ENCODE measurements around the gene ANK3. TPM values are rescaled to one million over a fixed set of nuclear protein-coding genes. Genes with fewer than 3 reads are reported as not detected.

The ANK3 gene
- total RNA-seq, 1 donor from 2014 or later, result 79.4 TPM

GRCh38 chr10:60281792-60282353, 107.8 kb downstream of the ANK3 start:
- no peak for DNase-seq (ENCODE audit: low spot score)

GRCh38 chr10:60281331-60281730, 108.3 kb downstream of the ANK3 start:
- no peak for DNase-seq (ENCODE audit: low spot score)

- DNase-seq (ENCODE audit: low spot score), result no peak
These were observed 109.2 kb downstream of the ANK3 start for GRCh38 chr10:60280475-60280874.

GRCh38 chr10:60277656-60278055, 112.0 kb downstream of the ANK3 start:
- no peak for DNase-seq (ENCODE audit: low spot score)

- DNase-seq (ENCODE audit: low spot score), result no peak
These were observed 113.4 kb downstream of the ANK3 start for GRCh38 chr10:60276232-60276631.

- no peak for DNase-seq (ENCODE audit: low spot score)
These were observed 118.2 kb downstream of the ANK3 start for GRCh38 chr10:60271319-60272040.

GRCh38 chr10:60270426-60270825, 119.2 kb downstream of the ANK3 start:
- DNase-seq (ENCODE audit: low spot score), result no peak

- no peak for DNase-seq (ENCODE audit: low spot score)
These were observed 121.9 kb downstream of the ANK3 start for GRCh38 chr10:60267802-60268201.

- no peak for DNase-seq (ENCODE audit: low spot score)
These were observed 123.2 kb downstream of the ANK3 start for GRCh38 chr10:60266513-60266912.

- no peak for DNase-seq (ENCODE audit: low spot score)
These were observed 127.0 kb downstream of the ANK3 start for GRCh38 chr10:60262647-60263126.

GRCh38 chr10:60260321-60260720, 129.4 kb downstream of the ANK3 start:
- DNase-seq (ENCODE audit: low spot score), result no peak

- DNase-seq (ENCODE audit: low spot score), result no peak
These were observed 131.3 kb downstream of the ANK3 start for GRCh38 chr10:60258429-60258797.

- DNase-seq (ENCODE audit: low spot score), result peak; percentile 41
These were observed 131.8 kb downstream of the ANK3 start for GRCh38 chr10:60257767-60258428.

- DNase-seq (ENCODE audit: low spot score), result no peak
These were observed 134.9 kb downstream of the ANK3 start for GRCh38 chr10:60254776-60255175.

GRCh38 chr10:60253484-60253883, 136.2 kb downstream of the ANK3 start:
- DNase-seq (ENCODE audit: low spot score), result peak; percentile 23

- no peak for DNase-seq (ENCODE audit: low spot score)
These were observed 137.0 kb downstream of the ANK3 start for GRCh38 chr10:60252688-60253087.

- no peak for DNase-seq (ENCODE audit: low spot score)
These were observed 143.3 kb downstream of the ANK3 start for GRCh38 chr10:60246382-60246781.

- DNase-seq (ENCODE audit: low spot score), result no peak
These were observed 150.4 kb downstream of the ANK3 start for GRCh38 chr10:60239228-60239627.

- no peak for DNase-seq (ENCODE audit: low spot score)
These were observed 150.9 kb downstream of the ANK3 start for GRCh38 chr10:60238759-60239100.

- DNase-seq (ENCODE audit: low spot score), result peak; percentile 50
These were observed 151.5 kb downstream of the ANK3 start for GRCh38 chr10:60237977-60238758.

GRCh38 chr10:60236869-60237524, 152.7 kb downstream of the ANK3 start:
- DNase-seq (ENCODE audit: low spot score), result peak; percentile 31

- no peak for DNase-seq (ENCODE audit: low spot score)
These were observed 154.7 kb downstream of the ANK3 start for GRCh38 chr10:60235001-60235400.
